GDM1 (cell line): ENCODE data around the gene ALDH7A1.
"Not testable (repeated sequence)": the region's sequence is repeated elsewhere in the genome, so short reads cannot be mapped to it uniquely, and the experiment has no call there.

Source experiments
- DNase-seq: peaks from one replicate; lab custom pipeline; 2025; lab: John Stamatoyannopoulos, UW

ALDH7A1 gene

DNA sequence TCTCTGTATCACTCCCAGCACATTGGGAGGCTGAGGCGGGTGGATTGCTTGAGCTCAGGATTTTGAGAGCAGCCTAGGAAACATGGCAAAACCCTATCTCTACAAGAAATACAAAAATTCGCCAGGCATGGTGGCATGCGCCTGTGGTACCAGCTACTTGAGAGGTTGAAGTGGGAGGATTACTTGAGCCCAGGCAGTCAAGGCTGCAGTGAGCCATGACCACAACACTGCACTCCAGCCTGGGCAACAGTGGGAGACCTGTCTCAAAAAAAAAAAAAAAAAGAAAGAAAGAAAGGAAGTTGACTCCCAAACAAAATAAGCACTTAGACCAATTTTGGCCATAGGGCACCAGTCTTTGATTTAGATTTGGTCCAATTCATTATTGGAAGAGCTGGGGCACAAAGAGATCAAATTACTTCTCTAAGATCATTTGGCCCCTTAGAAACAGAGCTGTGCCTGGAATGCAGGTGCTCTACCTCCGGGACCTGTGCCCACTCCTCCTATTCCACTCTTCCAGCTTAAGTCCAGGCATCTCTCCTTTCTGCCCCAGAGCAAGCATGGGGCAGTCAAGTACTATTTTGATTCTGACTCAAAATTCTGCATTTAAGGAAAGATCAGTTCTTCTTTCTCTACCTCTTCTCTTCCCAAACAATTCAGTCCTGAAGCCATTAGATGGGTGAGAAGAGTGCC, 59.0 kb downstream of the ALDH7A1 start:
- no peak for DNase-seq

DNA sequence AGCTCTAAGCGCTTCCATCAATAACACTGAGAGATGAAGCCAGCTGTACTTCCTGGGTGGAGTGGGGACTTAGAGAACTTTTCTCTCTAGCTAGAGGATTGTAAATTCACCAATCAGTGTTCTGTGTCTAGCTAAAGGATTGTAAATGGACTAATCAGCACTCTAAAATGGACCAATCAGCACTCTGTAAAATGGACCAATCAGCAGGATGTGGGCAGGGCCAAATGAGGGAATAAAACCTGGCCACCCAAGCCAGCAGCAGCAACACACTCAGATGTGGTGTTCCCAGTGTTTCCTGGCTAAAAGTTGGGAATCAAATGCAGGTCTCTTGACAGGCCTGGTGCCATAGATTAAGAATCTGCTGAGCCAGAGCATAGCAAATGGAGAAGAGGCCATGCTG, 60.5 kb downstream of the ALDH7A1 start:
- no peak for DNase-seq

DNA sequence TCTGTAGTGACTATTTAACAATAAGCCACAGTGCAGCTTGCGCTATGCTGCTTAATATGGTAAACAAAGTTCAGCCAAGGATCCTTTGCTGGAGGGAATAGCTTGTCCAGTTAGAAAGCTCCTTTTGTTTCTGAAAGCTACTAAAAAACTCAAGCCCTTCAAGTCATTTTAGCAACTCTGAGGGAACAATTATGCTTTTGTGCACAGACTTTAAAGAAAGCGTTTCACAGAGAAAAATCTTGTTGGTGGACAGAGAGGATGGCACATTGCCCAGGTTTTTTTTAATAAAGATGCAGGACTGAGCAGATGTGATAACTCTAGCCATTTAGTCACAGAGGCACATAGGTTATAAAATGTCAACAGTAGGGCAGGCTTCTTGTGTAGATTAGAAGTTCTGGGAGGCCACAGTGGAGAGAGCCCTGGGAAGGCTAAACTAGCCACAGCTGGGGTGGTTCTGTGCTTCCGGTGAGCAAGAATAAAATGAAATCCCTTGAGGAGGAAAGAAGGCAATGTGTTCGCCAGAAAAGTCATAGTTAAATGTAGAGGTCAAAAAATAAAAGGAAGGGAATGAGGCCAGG, 63.4 kb downstream of the ALDH7A1 start:
- no peak for DNase-seq

DNA sequence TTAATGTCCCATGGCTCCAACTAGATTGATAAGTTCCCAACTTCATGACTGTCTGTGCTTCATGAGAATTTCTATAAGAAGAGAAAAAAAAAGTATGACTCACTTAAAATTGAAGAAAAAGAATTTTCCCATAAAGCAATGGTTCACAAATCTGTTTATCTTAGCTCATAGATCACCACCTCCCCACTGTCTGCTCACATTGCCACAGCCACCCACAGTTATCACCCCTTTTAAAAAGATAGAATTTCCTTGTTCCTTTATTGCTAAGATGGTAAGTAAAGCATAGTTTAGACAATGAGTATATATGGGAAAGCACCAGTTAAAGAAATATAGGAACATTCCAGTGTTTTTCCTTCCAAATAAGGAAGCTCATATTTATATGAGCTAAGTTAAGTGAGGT, 67.1 kb downstream of the ALDH7A1 start:
- DNase-seq = no peak

DNA sequence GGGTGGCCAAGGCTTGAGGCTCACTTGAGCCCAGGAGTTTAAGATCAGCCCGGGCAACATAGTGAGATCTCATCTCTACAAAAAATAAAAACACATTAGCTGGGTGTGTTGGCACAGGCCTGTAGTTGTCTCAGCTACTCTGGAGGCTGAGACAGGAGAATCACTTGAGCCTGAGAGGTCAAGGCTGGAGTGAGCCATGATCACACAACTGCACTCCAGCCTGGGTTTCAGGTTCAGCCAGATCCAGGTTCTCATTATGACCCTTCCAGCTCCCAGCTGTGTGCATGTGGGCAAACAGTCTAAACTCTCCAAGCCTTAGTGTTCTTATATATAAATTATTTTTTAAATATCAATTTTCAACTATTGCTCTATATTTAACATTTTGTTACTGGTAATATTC, 67.9 kb downstream of the ALDH7A1 start:
- no peak for DNase-seq

DNA sequence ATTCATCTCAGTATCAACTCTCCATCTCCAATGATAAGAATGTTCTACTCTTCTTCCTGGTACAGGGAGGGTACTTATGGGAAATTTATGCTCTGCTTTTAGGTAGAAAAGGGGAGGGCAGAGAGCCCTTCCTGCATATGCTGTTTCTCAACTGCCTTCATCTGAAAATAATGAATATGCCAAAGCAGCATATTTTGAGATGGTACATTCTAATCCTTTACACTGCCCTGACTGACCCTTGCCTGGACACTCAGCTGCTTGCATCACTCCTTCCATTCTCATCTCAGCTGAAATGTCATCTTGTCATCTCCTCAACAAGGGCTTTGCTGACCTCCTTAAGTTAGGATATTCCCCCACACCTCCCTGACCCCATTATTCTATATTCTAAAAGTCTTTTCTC, 68.5 kb downstream of the ALDH7A1 start:
- no peak for DNase-seq

DNA sequence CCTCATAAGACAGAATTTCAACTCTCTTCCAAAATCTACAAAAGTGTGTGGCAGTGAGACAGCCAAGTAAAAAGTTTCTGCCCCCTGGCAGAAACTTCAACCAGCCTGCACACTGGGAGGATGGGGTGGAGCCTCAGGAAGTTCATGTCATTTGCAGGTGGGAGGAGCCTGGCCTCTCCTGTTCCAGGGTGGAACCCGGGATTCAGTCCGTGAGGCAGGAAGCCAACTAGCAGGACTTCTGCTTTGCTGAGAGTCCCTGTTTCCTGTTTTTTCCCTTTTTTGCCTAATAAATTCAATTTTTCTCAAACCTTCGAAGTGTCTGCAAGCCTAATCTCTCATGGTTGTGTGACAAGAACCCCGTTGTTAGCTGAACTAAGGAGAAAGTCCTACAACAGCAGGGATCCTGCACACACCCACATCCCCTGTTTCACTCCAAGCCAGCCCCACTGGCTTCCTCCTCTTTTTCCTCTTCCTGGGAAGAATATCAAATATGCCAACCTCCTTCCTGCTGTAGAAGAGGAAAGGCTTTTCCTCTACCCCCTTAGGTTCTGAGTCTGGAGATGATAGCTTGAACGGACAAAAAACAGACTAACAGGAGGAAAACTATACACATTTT, 69.3 kb downstream of the ALDH7A1 start:
- no peak for DNase-seq

DNA sequence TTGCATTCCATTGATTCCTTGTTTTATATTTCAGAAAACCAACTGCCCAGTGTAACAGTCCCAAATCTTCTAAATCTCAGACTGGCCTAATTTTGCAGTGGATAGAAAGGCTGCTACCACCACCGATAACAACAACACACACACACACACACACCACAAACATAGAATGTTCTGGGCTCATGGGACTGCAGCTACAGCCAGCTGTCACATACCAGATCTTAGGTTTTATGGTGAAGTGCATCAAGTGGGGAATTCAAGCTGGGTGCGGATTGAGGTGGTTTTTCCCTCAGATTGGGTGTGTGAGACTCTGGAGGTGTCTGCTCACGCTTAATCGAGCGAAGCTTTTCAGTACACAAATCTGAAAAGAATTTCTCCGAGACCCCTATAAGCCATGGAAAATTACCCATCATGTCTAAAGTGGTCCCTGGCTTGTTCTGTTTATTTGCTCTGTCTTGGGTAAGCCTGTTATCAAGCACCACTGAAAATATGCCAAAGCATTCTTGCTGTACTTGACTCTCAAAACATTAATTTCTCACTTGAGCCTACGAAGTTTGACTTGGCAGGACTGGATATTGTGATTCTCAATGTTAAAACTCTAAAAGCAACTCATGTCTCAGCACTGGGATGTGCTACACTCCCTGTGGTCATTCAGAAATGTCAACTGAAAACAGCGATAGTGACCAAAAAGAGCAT, 71.1 kb downstream of the ALDH7A1 start:
- DNase-seq = no peak

DNA sequence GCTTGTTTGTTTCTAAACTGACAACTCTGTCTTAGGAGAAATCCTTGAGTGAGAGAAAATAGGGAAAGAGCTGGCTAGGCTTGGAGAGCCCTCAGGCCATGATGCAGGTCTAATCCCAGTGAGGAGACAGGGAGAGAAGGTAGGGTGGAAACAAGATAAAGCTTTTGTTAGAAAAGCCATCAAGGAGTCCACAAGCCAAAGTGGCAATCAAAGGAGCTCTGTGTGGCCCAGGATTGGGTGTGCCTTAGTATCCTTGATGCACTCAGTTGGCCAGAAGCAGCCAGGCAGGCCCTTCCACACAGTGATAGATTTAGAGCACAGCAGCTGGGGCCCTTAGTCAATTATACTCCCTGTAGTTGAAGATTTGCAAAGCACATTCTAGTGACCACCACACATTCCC, 73.9 kb downstream of the ALDH7A1 start:
- DNase-seq = no peak

DNA sequence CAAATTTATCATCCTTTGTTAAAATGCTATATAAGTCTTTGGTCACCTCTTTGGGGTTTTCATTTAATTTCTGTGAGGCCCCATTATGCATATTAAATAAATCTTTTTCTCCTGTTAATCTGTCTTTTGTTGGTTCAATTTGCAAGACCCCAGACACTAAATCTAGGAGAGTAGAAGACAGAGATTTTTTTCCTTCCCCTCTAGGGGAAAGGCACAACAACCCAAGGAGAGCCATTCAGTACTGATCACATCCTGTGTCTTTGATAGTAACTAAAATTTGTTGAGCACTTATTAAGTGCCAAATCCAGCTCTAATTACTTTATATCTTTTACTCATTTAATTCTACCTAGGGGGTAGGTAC, 74.4 kb downstream of the ALDH7A1 start:
- no peak for DNase-seq

DNA sequence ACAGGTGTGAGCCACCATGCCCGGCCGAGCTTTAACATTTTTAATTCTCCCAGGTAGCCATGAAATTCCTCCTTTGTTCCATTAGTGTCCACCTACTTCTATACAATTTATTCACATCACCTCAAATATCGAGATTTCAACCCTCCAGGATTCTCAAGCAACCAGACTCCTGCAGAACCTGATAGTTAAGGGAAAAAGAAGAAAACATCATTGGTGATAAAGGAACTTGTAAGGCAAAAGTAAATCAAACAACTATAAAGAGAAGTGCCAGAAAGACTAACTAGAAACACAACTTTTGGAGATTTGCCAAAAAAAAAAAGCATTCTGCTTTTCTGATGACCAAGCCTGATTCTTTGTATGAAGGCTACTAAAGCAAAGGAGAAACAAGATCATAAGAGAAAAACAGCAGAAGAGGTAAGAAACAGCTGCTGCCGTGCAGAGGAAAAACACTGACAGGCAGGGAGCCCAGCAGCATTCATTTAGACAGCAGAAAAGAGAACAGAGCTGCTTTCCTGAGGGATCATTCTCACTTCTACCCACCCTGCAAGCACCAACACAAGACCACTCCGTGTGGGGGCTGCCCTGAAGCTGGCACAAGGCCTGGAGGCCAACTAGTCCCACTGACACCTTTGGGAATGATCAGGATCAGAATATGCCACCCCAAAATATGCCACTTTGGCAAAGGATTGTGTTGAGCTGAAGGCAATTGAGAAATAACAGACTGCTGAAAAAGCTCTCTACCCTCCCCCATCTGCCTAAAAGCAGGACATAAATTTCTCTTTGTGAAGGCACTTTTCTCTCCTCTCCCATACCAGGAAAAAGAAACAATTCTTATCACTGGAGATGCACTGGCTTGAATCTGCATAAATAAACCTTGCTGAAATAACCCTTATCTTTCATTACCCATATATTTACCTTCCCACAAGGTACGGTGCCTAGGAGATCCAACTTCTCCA, 75.1 kb downstream of the ALDH7A1 start:
- DNase-seq = no peak

DNA sequence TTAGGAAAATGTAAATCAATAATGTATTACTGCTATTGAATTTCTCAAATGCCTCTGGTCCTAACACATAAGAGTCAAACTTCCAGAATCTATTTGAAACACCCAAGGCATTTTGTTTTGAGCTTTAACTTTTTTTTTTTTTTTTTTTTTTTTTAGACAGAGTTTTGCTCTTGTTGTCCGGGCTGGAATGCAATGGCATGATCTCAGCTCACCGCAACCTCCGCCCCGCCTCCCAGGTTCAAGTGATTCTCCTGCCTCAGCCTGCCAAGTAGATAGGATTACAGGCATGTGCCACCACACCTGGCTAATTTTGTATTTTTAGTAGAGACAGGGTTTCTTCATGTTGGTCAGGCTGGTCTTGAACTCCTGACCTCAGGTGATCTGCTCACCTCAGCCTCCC, 75.8 kb downstream of the ALDH7A1 start:
- not testable (repeated sequence) for DNase-seq

DNA sequence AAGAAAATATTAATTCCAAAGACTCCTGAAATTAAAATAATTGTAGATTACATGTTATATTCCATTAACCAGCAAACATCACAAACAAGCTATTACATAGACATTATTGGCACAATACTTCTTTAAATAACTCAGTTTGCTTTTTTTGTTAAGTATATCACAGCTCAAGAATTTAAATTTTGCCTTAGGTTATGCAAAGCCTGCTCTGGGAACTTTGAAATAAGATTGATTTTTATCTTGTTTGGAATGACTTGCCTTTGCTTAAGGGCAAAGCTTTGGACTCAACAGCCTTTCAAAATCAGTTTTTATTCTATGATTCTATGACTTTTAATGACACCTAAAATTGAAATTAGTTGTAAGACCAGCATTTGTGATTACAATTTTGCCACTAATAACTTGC, 78.2 kb downstream of the ALDH7A1 start:
- no peak for DNase-seq

DNA sequence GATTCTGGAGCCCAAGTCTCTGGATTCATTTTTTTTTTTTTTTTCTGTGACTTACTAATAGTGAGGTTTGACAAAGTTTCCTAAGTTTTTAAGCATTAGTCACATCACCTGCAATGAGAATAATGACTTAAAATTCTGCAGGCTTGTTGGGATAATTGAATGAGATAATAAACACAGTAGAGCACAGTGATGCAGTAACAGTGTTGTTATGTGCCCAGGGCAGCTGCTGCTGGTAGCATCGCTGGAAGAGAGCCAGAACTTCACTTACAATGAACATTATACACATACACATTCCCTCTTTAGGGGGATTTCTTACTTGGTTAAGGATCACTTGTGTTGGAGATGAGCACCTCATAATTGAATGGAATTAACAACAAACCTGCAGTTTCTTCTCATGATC, 78.9 kb downstream of the ALDH7A1 start:
- no peak for DNase-seq

DNA sequence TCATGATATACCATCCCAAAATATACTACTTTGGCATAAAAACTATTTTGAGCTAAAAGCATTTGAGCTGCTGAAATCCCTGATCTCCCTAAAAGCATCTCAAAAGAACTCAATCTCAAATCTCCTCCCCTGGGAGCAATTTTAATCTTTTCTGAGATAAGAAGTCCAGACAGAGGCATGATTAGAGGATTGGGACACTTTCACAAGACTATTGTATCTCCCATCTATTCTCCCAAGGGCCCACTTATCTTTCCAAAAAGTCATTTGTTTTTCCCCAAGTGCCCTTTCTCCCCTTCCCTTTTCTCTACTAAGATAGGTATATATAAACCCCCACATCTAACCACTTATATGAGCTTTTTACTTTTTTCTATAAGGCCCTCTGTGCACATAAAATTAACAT, 79.7 kb downstream of the ALDH7A1 start:
- DNase-seq = no peak

DNA sequence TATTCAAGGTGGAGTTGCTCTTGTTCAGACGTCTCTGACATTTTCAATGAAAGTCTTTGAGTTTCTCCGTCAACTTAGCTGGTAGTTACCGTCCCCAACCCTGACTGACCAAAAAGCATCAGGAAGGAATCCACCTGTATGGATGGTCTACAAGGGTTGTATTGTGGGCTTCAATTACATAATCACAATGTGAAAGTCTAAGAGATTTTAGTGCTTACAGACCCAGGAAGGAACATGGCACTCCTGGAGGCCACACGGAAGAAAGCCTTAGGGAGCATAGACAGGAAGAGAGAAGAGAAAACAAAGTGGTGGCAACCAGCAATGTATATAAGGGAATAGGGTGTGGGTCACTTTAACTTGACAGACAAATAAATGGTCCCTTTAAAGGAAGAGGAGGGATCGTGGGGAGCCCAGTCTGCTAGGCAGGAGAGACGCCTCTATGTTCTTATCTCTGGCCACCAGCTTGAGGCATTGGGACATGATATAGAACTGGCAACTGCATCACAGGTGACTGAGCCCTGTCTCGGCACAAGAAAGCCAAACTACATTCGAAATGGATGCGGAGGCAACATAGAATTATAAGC, 80.4 kb downstream of the ALDH7A1 start:
- no peak for DNase-seq

DNA sequence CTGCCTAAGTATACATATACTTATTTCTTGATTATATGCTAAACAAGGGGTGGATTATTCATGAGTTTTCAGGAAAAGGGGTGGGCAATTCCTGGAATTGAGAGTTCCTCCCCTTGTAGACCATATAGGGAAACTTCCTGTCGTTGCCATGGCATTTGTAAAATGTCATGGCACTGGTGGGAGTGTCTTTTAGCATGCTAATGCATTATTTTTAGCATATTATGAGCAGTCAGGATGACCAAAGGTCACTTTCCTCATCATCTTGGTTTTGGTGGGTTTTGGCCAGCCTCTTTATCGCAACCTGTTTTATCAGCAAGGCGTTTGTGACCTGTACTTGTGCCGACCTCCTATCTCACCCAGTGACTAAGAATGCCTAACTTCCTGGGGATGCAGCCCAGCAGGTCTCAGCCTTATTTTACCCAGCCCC, 80.9 kb downstream of the ALDH7A1 start:
- DNase-seq = no peak

DNA sequence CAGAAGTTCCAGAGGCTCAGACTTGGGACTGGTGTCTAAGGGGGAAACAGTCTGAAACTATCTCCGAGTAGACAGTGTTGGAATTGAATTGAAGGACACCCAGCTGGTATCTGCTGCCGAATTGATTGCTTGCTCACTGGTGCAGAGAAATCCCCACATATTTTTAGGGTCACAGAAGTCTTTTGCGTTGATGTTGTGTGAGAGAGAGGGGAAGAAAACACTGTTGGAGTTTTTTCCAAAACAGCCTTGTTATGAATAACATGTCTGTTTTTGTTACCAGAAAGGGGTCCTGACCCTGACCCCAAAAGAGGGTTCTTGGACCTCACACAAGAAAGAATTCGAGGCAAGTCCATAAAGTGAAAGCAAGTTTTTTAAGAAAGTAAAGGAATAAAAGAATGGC, 81.3 kb downstream of the ALDH7A1 start:
- DNase-seq = no peak

DNA sequence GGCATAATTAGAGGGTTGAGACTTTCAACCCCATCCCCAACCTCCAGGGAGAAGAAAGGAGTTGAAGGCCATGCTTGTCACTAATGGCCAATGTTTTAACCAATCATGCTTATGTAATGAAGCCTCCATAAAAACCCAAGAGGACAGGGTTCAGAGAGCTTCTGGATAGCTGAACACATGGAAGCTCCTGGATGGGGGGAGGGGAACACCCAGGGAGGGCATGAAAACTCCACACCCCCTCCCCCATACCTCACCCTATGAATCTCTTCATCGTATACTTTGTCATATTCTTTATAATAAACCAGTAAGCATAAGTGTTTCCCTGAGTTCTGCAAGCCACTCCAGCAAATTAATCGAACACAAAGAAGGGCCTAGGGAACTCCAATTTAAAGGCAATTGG, 81.7 kb downstream of the ALDH7A1 start:
- DNase-seq = no peak

DNA sequence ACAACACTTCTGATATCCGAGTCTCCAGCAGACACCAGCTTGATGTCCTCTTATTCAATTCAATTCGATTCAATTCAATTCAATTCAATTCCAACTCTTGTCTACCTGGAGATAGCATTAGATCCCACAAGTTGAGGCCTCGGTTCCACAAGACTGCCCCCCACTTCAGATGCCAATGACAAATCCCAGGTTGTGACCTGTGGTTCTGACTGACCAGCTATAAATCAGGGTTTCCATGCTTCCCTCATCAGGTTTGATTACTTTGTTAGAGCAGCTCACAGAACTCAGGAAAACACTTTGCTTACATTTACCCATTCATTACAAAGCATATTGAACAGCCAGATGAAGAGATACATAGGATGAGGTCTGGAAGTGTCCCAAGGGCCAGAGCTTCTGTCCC, 82.6 kb downstream of the ALDH7A1 start:
- DNase-seq = no peak

DNA sequence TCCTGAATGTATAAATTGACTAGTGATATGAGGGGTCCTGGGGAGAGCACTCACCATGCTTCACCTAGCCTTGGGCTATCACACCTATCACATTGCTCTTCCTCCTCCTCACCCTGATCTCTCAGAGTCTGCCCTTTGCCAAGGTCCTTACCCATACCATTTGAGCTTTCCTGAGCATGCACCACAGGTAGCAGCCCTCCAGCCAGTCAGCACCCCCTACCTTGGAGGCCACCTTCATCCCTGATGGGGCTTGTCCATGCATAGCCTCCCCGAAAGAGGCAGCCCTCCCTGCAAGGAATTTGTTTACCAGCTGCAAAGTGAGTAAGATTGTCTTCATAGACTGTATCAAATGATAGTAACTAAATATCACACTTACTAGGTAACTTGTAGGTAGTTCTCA, 83.1 kb downstream of the ALDH7A1 start:
- no peak for DNase-seq

DNA sequence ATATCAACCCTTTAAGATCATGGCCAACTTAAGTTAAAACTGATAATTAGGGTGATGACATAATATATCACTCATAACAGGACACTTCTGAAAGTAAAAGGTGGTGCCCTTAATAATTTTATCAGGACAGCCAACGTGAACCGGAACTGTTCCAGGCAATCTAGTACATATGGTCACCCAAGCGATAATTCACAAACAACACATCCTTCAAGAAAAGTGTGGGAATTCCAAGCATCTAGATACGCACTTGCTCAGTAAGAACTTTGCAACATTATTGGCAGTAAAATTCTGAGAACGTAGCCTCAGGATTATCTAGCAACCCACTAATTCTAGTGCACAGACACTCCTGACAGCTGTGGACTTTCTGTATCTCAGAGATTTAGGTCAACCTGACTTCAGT, 85.7 kb downstream of the ALDH7A1 start:
- DNase-seq = no peak
